NCI-H460 (cell line): ENCODE results near the gene SETBP1. TPM values are rescaled to one million over a fixed set of nuclear protein-coding genes. Genes with fewer than 3 reads are reported as not detected.

Source experiments
- DNase-seq: peaks from one replicate; pipeline ENCODE4 v3.0.0-alpha.2; 2016; ENCODE audit warnings: low read depth; ENCODE audit errors: extremely low read depth
- total RNA-seq: library from RNA; depleted of rRNA; stranded (reverse); fragments of >200 nt; shearing (Covaris generic); gene quantifications from 2 replicates; pipeline ENCODE4 v1.2.3, GENCODE V29; 2014

SETBP1 gene
- total RNA-seq, 1 experiment from 2014 or later: 2.0 TPM

GRCh38 chr18:44857744-44858491 lies 177.2 kb downstream of the SETBP1 start:
- DNase-seq: no peak

DNA sequence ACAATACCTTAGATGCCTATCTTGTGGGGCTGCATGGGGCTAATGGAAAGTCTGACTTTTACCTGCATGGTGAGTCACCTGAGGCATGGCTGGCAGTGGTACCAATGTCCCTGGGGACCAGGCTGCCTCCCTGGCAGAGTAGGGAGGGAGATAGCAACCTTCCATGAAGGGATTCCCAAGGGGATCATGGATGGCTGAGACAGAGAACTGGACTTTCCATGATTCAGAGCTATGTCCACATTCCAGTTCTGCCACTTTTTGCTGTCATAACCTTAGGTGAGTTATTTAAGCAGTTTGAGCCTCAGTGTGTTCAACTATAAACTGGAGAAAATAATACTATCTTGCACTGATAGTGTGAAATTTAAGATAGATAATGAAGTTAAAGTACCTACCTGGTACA lies 178.6 kb downstream of the SETBP1 start:
- no peak for DNase-seq

GRCh38 chr18:44859751-44860439 lies 179.2 kb downstream of the SETBP1 start:
- DNase-seq: no peak

GRCh38 chr18:44862112-44862511 lies 181.4 kb downstream of the SETBP1 start:
- no peak for DNase-seq

DNA sequence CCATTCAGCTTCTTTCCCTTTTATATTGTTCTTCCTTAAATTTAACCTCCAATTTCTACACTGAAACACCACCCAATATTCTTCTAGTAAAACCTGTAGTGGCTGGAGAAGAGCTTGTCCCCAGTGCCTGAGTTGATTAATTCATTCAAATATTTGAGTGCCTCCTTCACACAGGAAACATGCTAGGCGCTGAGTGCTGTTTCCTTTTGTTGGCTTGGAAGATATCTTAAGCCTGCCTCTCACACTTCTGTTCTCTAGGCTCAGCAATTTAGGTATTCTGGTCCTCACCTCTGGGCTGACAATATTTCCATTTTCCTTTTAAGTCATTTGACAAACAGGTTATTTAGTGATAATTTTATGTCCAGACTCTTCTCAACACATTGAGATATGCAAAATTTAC lies 185.4 kb downstream of the SETBP1 start:
- DNase-seq: no peak

- no peak for DNase-seq
These were observed 188.8 kb downstream of the SETBP1 start for GRCh38 chr18:44869533-44869932.

DNA sequence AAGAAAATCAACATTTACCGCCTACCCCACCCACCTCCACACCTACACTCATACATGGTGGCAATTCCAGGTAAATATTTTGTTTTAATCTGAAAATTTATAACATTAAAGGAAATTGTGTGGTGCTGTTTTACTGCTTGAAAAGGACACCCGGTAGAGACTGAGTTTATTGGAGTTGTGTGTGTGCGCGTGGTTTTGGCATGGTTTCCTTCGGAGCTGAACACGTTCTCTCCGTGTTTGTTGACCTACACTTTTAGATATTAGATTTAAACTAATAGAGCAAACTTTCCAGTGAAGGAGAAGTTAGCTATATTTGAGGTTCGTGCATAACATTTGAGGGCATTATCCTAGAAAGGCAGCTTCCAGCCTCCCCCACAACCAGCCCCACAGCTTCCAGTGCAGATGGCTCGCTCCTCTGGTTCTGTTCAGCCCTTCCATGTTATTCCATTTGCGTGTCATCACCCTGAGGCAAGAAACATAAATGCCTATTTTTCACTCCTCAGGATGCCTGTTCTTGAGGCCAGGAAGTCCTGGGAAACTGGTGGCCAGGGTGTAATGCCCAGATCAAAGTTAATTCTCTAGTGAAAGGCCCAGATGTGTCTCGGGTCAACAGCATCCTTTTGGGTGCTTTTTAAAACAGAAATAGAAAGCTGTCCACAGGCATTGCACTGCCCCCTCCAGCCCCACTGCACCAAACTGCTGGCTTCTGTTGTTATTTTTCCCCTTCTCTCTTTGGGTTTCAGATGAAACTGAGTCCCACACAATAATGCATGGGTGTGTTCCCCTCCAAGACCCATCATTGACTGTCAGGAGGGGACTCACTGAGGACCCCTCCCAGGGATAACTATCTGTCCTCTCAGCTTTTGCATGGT lies 190.2 kb downstream of the SETBP1 start:
- DNase-seq: no peak

DNA sequence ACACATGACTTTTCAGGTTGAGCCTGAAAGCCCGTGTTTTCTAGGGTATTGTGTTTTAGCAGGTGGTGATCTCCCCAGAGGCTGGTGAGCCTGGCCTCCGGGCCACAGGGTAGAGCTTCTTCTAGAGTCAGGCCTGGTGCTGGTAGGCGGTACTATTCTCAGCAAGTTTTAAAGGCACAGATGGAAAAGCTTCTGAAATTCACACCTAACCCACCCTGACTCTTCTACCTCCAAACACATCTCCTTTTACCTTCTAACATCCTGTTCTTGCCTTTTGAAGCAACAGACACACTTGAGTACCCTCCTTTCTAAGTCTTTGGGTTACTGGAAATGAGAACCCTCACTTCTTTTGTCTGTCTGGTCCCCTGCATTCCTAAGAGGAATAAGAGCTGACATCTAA lies 191.1 kb downstream of the SETBP1 start:
- no peak for DNase-seq

DNA sequence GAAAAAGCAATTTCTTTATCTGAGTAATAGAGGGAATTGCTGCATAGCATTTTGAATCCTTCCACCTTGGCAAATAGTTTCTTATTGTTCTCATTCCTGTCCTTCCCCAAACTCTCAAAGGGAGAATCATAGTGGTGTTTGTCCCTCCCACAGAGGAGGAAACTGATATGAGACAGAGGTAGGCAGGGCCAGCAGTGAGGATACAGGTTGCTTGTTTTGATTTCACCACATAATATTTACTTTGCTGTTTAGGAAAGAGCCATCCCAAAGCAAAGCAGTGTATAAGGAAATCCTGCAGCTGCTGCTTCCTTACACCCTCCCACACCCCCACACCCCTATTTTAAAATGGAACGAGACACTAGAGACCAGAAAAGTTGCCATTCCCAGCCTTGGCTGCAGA lies 195.3 kb downstream of the SETBP1 start:
- no peak for DNase-seq

- DNase-seq: no peak
These were observed 196.1 kb downstream of the SETBP1 start for GRCh38 chr18:44876755-44877154.

DNA sequence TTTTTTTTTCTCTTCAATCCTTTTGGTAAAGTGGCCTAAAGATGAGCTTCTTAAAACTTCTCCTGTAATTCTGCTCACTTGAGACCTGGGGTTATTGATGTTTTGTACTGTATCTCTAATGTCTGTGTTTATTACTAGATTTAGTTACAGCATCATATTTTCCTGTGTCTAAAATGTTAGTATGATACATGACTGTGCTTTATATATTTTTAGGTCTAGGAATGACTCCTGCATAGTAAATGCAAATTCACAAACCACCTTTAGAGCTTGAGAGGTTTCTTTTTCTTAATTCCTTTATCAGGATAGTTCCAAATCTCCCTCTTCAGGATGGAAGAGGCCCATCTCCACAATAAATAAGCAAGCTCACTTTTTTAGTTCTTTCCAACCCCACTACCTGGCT lies 197.6 kb downstream of the SETBP1 start:
- DNase-seq: no peak

- DNase-seq: no peak
These were observed 199.5 kb downstream of the SETBP1 start for GRCh38 chr18:44880170-44880569.

DNA sequence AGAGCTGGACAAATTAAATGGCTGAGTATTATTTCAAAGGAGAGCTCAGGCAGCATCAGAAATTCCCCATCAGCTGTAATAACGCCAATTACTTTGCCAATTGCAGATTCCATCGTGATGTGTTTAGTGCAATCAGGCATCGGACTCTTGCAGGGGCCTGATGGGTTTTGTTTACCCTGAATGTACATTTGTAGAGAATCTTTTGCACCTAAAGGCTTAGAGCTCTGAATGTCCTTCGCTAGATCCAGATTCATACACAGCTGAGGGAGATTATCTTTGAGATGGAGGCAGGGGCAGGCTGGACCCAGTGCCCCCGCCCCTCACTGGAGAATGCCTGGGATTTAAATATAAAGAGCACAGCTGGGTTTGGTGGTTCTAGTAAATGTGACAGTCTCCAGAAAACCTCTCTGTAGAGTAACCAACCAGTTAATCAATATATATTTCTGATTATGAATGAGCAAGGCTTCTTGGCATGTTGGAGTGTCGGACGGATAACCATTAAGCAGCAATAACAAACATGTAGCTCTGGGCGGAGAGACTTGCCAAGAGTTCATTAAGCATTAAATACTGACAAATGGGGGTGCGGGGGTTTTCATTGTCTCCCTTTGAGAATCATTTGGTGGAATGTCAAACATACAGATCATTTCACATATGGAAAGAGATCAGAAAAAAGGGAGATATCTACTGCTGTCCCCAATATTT lies 200.9 kb downstream of the SETBP1 start:
- DNase-seq: no peak

- DNase-seq: no peak
These were observed 201.6 kb downstream of the SETBP1 start for GRCh38 chr18:44882163-44882868.

- no peak for DNase-seq
These were observed 203.0 kb downstream of the SETBP1 start for GRCh38 chr18:44883671-44884070.

DNA sequence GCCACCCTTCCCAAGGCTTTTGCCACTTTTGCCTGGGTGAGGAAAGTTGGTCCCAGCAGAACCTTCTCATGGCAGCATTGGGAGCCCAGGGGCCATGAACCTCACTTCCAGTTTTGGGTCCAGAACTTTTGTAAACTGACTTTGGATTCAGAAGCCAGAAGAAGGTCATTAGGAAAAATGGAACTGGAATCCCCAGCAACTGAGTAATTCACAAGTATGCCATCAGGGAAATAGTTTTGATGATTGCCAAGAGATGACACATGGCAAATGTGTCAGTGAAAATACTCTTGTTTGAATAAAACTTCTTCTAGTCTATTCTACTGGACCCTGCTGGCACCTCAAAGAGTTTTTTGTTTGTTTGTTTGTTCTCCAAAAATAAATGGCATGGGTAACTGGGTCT lies 203.7 kb downstream of the SETBP1 start:
- DNase-seq: no peak

GRCh38 chr18:44885507-44885906 lies 204.8 kb downstream of the SETBP1 start:
- no peak for DNase-seq

DNA sequence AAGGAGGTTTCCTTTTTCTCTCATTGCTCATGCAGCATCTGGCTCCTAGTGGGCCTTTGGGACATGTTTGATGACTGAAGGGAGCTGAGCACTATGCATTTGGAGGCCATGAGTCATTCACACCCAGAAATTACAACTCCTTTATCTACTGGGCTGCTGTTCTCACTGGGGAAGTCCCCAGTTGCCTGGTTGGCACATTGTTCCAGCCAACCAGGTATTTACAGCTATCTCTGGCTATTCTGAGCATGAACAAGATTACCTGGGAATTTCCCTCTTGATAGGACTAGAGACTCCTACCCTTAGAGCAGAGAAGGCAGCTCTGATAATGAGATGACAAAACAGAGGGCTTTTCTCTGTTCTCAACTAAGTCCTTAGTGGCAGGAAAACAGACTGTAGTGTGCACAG lies 206.5 kb downstream of the SETBP1 start:
- DNase-seq: no peak

DNA sequence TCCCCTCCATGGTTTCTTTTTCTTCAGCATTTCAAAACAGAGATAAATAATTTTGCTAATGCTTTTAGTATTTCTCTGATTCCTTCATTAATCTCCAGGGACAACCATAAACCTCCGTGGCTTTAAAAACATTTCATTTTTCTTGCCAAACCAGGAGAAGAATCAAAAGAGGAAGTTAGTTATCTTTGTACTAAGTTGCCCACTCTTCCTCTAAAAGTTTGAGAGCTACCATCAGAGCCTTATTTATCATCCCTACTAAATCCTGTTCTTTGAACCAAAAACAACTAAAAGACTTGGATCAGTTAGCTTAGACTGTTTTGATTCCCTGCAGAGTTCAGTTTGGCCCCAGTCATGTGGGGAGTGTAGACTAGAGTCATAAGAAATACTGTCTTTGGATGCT lies 208.4 kb downstream of the SETBP1 start:
- DNase-seq: no peak

GRCh38 chr18:44893045-44893706 lies 212.5 kb downstream of the SETBP1 start:
- no peak for DNase-seq
